Measurements from ENCODE around the gene PINK1. TPM values are rescaled to one million over a fixed set of nuclear protein-coding genes. Genes with fewer than 3 reads are reported as not detected.

PINK1 gene
- total and polyA plus RNA-seq, 2 experiments from 2014 or later: 73.2 to 96.4 TPM

DNA sequence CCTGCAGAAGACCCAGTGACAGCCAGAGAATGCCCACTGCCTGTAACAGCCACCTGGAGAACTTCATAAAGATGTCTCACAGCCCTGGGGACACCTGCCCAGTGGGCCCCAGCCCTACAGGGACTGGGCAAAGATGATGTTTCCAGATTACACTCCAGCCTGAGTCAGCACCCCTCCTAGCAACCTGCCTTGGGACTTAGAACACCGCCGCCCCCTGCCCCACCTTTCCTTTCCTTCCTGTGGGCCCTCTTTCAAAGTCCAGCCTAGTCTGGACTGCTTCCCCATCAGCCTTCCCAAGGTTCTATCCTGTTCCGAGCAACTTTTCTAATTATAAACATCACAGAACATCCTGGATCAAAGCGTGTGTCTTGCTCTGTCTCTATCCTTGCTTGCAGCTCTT is 14.7 kb upstream of the PINK1 start:
- TF ChIP-seq EZH2phosphoT487 (IDR thresholded peaks at IDR 0.05; ENCODE audit: low read depth, severe bottlenecking, unreplicated experiment) (no peak), EZH2 (IDR thresholded peaks at IDR 0.05; ENCODE audit: borderline replicate concordance) (no peak)
- TF ChIP-seq, protein P1, sequence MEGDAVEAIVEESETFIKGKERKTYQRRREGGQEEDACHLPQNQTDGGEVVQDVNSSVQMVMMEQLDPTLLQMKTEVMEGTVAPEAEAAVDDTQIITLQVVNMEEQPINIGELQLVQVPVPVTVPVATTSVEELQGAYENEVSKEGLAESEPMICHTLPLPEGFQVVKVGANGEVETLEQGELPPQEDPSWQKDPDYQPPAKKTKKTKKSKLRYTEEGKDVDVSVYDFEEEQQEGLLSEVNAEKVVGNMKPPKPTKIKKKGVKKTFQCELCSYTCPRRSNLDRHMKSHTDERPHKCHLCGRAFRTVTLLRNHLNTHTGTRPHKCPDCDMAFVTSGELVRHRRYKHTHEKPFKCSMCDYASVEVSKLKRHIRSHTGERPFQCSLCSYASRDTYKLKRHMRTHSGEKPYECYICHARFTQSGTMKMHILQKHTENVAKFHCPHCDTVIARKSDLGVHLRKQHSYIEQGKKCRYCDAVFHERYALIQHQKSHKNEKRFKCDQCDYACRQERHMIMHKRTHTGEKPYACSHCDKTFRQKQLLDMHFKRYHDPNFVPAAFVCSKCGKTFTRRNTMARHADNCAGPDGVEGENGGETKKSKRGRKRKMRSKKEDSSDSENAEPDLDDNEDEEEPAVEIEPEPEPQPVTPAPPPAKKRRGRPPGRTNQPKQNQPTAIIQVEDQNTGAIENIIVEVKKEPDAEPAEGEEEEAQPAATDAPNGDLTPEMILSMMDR (IDR thresholded peaks at IDR 0.05; ENCODE audit: poor library complexity): no peak
- no peak overlapping the region for H3K27ac ChIP-seq
- H3K27me3 ChIP-seq: no peaks in the 10 kb centered on the region
- H4K20me1 ChIP-seq (ENCODE audit: insufficient read depth, poor library complexity, severe bottlenecking): no peaks in the 10 kb centered on the region
- no peaks in the 10 kb centered on the region for H3K79me2 ChIP-seq
- H3K4me2 ChIP-seq: no peak overlapping the region
- peak; percentile 27 for DNase-seq (ENCODE audit: low spot score)
- H3K4me3 ChIP-seq: no peak overlapping the region
- no peaks in the 10 kb centered on the region for H3K9me3 ChIP-seq (ENCODE audit: low read depth)
- H3K36me3 ChIP-seq (replicated peaks; ENCODE audit: insufficient read depth, low read depth): no peaks in the 10 kb centered on the region
- peaks cover 2% of the 10 kb centered on the region for H3K4me1 ChIP-seq (ENCODE audit: insufficient read depth)
- H3K9me2 ChIP-seq (replicated peaks; ENCODE audit: insufficient read depth): no peaks in the 10 kb centered on the region
- no peak overlapping the region for H2AFZ ChIP-seq
- WGBS (ENCODE audit: low lambda C conversion rate, missing lambda C conversion rate): 78% methylated on average over 4 of the region's 4 CpGs

- no peak for DNase-seq (ENCODE audit: low spot score)
- no peaks in the 10 kb centered on the region for H3K79me2 ChIP-seq
- H3K9me3 ChIP-seq (ENCODE audit: low read depth): no peaks in the 10 kb centered on the region
- H3K9me2 ChIP-seq (replicated peaks; ENCODE audit: insufficient read depth): no peaks in the 10 kb centered on the region
- 63% methylated on average over 1 of the region's 1 CpG for WGBS (ENCODE audit: low lambda C conversion rate, missing lambda C conversion rate)
- H3K27me3 ChIP-seq: no peaks in the 10 kb centered on the region
- no peaks in the 10 kb centered on the region for H3K4me1 ChIP-seq (ENCODE audit: insufficient read depth)
- H3K4me3 ChIP-seq: no peak overlapping the region
- no peaks in the 10 kb centered on the region for H3K36me3 ChIP-seq (replicated peaks; ENCODE audit: insufficient read depth, low read depth)
- no peak overlapping the region for H3K4me2 ChIP-seq
- H4K20me1 ChIP-seq (ENCODE audit: insufficient read depth, poor library complexity, severe bottlenecking): no peaks in the 10 kb centered on the region
- TF ChIP-seq EZH2phosphoT487 (IDR thresholded peaks at IDR 0.05; ENCODE audit: low read depth, severe bottlenecking, unreplicated experiment): no peak
- TF ChIP-seq EZH2 (IDR thresholded peaks at IDR 0.05; ENCODE audit: borderline replicate concordance): no peak
- TF ChIP-seq, protein P1 (IDR thresholded peaks at IDR 0.05; ENCODE audit: poor library complexity): no peak
- no peak overlapping the region for H3K27ac ChIP-seq
- H2AFZ ChIP-seq: no peak overlapping the region
These were observed 13.3 kb upstream of the PINK1 start for GRCh38 chr1:20619999-20620398.

- no peaks in the 10 kb centered on the region for H4K20me1 ChIP-seq (ENCODE audit: insufficient read depth, poor library complexity, severe bottlenecking)
- H3K4me3 ChIP-seq: no peak overlapping the region
- WGBS (ENCODE audit: low lambda C conversion rate, missing lambda C conversion rate): 90% methylated on average over 6 of the region's 6 CpGs
- H3K79me2 ChIP-seq: no peaks in the 10 kb centered on the region
- H3K9me2 ChIP-seq (replicated peaks; ENCODE audit: insufficient read depth): no peaks in the 10 kb centered on the region
- no peak overlapping the region for H3K27ac ChIP-seq
- TF ChIP-seq EZH2 (IDR thresholded peaks at IDR 0.05; ENCODE audit: borderline replicate concordance) (no peak), EZH2phosphoT487 (IDR thresholded peaks at IDR 0.05; ENCODE audit: low read depth, severe bottlenecking, unreplicated experiment) (no peak)
- TF ChIP-seq, protein P1 (IDR thresholded peaks at IDR 0.05; ENCODE audit: poor library complexity): no peak
- no peak for DNase-seq (ENCODE audit: low spot score)
- no peaks in the 10 kb centered on the region for H3K36me3 ChIP-seq (replicated peaks; ENCODE audit: insufficient read depth, low read depth)
- no peaks in the 10 kb centered on the region for H3K4me1 ChIP-seq (ENCODE audit: insufficient read depth)
- H3K27me3 ChIP-seq: no peaks in the 10 kb centered on the region
- no peak overlapping the region for H3K4me2 ChIP-seq
- H2AFZ ChIP-seq: no peak overlapping the region
- H3K9me3 ChIP-seq (ENCODE audit: low read depth): no peaks in the 10 kb centered on the region
These were observed 12.2 kb upstream of the PINK1 start for GRCh38 chr1:20621012-20621411.

GRCh38 chr1:20624709-20625108 is 8.5 kb upstream of the PINK1 start:
- no peaks in the 10 kb centered on the region for H3K9me2 ChIP-seq (replicated peaks; ENCODE audit: insufficient read depth)

More at GRCh38 chr1:20624709-20625108, 8.5 kb upstream of the PINK1 start:
- H3K79me2 ChIP-seq: no peaks in the 10 kb centered on the region
- TF ChIP-seq EZH2 (IDR thresholded peaks at IDR 0.05; ENCODE audit: borderline replicate concordance): no peak
- no peak for TF ChIP-seq EZH2phosphoT487 (IDR thresholded peaks at IDR 0.05; ENCODE audit: low read depth, severe bottlenecking, unreplicated experiment)
- TF ChIP-seq, protein P1 (IDR thresholded peaks at IDR 0.05; ENCODE audit: poor library complexity): no peak
- DNase-seq (ENCODE audit: low spot score): no peak
- H4K20me1 ChIP-seq (ENCODE audit: insufficient read depth, poor library complexity, severe bottlenecking): no peaks in the 10 kb centered on the region
- no peaks in the 10 kb centered on the region for H3K4me1 ChIP-seq (ENCODE audit: insufficient read depth)
- H3K27me3 ChIP-seq: no peaks in the 10 kb centered on the region
- no peak overlapping the region for H2AFZ ChIP-seq
- no peak overlapping the region for H3K4me3 ChIP-seq
- no peak overlapping the region for H3K4me2 ChIP-seq
- H3K36me3 ChIP-seq (replicated peaks; ENCODE audit: insufficient read depth, low read depth): no peaks in the 10 kb centered on the region
- no peaks in the 10 kb centered on the region for H3K9me3 ChIP-seq (ENCODE audit: low read depth)
- H3K27ac ChIP-seq: no peak overlapping the region
- 82% methylated on average over 1 of the region's 1 CpG for WGBS (ENCODE audit: low lambda C conversion rate, missing lambda C conversion rate)
